HG03342 (cell line): ENCODE measurements around the gene NAB2.

Experiments used
- ATAC-seq: cut with Tn5 transposase; IDR thresholded peaks from one replicate; pipeline ENCODE4 v1.9.1; 2021; ENCODE audit warnings: mild to moderate bottlenecking, moderate library complexity; ENCODE audit not compliant: unreplicated experiment

Gene NAB2

GRCh38 chr12:57093415-57094207 is 4.7 kb downstream of the NAB2 start:
- no peak for ATAC-seq

GRCh38 chr12:57094208-57095160 is 5.6 kb downstream of the NAB2 start:
- ATAC-seq, result no peak

- no peak for ATAC-seq
Observed at GRCh38 chr12:57095440-57095839, 6.5 kb downstream of the NAB2 start.

- no peak for ATAC-seq
Observed at GRCh38 chr12:57096099-57096572, 7.2 kb downstream of the NAB2 start.

- no peak for ATAC-seq
Observed at GRCh38 chr12:57096748-57097553, 8.0 kb downstream of the NAB2 start.

GRCh38 chr12:57097554-57097835 is 8.6 kb downstream of the NAB2 start:
- no peak for ATAC-seq

- no peak for ATAC-seq
Observed at GRCh38 chr12:57098546-57098945, 9.6 kb downstream of the NAB2 start.

GRCh38 chr12:57099047-57099714 is 10.3 kb downstream of the NAB2 start:
- no peak for ATAC-seq

- ATAC-seq, result no peak
Observed at GRCh38 chr12:57099766-57100165, 10.9 kb downstream of the NAB2 start.

- no peak for ATAC-seq
Observed at GRCh38 chr12:57101892-57102695, 13.2 kb downstream of the NAB2 start.

GRCh38 chr12:57103856-57104255 is 14.9 kb downstream of the NAB2 start:
- ATAC-seq, result no peak

- ATAC-seq, result no peak
Observed at GRCh38 chr12:57104292-57104910, 15.5 kb downstream of the NAB2 start.

GRCh38 chr12:57105011-57105753 is 16.3 kb downstream of the NAB2 start:
- no peak for ATAC-seq

GRCh38 chr12:57106021-57106708 is 17.3 kb downstream of the NAB2 start:
- ATAC-seq, result no peak

- no peak for ATAC-seq
Observed at GRCh38 chr12:57107456-57108155, 18.7 kb downstream of the NAB2 start.

GRCh38 chr12:57109207-57110103 is 20.5 kb downstream of the NAB2 start:
- no peak for ATAC-seq
